CD4-positive, alpha-beta T cell (primary cell): ENCODE data around the gene KNDC1. TPM values are rescaled to one million over a fixed set of nuclear protein-coding genes. Genes with fewer than 3 reads are reported as not detected.

Experiments used
- microRNA-seq: library from miRNA; unstranded; fragments of <30 nt; microRNA quantifications from one replicate; pipeline ENCODE4 v1.2.0, GENCODE V29; 2021; ENCODE audit warnings: borderline microRNAs expressed, borderline replicate concordance
- total RNA-seq, 174 experiments: library from RNA in 2 of 174; stranded (reverse) in 2 of 174; gene quantifications; one replicate each; pipeline ENCODE4 v1.2.3 and lab custom pipeline; 2021 to 2026

KNDC1 gene
- total RNA-seq, 2 experiments from 2014 or later, result not detected

Small RNA genes lying within 50 kb of the gene (microRNA-seq; reads per million reads assigned to microRNA genes)
- gene MIR202, result not detected

Other genes starting within 250 kb of the KNDC1 start
- gene CFAP46, start 217.6 kb upstream of the KNDC1 start, total RNA-seq, result not detected
- gene ADGRA1, start 72.3 kb upstream of the KNDC1 start, total RNA-seq, result not detected
- gene UTF1, start 70.0 kb downstream of the KNDC1 start, total RNA-seq, result not detected
- under 1 TPM; 0.11 to 0.14 TPM for gene VENTX, start 77.6 kb downstream of the KNDC1 start, total RNA-seq
- 10 to 100 TPM; 95.6 to 95.9 TPM for gene ADAM8, start 116.6 kb downstream of the KNDC1 start, total RNA-seq
- 10 to 100 TPM; 89.3 to 94.2 TPM for gene TUBGCP2, start 148.7 kb downstream of the KNDC1 start, total RNA-seq
- 10 to 100 TPM; 38.1 to 40.9 TPM for gene ZNF511, start 148.7 kb downstream of the KNDC1 start, total RNA-seq
- gene CALY, start 176.7 kb downstream of the KNDC1 start, total RNA-seq, result 1 to 10 TPM; 3.8 to 3.9 TPM
- not detected for gene PRAP1, start 187.2 kb downstream of the KNDC1 start, total RNA-seq
- 10 to 100 TPM; 10.3 to 11.7 TPM for gene FUOM, start 197.8 kb downstream of the KNDC1 start, total RNA-seq
- 1 to 10 TPM; 7.6 to 8.3 TPM for gene ECHS1, start 213.1 kb downstream of the KNDC1 start, total RNA-seq
- gene PAOX, start 219.0 kb downstream of the KNDC1 start, total RNA-seq, result 1 to 10 TPM; 1.9 to 2.6 TPM
- gene MTG1, start 233.9 kb downstream of the KNDC1 start, total RNA-seq, result 10 to 100 TPM; 28.5 to 34.9 TPM